Gastroesophageal sphincter (tissue), 3 donors: ENCODE results near the gene PRUNE2.

ENCODE experiments used
- EP300 ChIP-seq: sonication (generic); formaldehyde crosslinking; IDR thresholded peaks from one replicate; pipeline ENCODE4 v1.6.1; 2017; ENCODE audit warnings: antibody characterized with exemption, mild to moderate bottlenecking
- POLR2A ChIP-seq, 2 donors: fragments of 450-650 bp; IDR thresholded peaks; one replicate each; pipeline ENCODE4 v1.6.1; 2017; ENCODE audit warnings: antibody characterized with exemption in 2 of 2, mild to moderate bottlenecking in 2 of 2, moderate library complexity in 1 of 2
- POLR2AphosphoS5 ChIP-seq: sonication (generic); formaldehyde crosslinking; IDR thresholded peaks from one replicate; pipeline ENCODE4 v1.6.1; 2017; ENCODE audit warnings: antibody characterized with exemption
- TF ChIP-seq, protein P1 (sequence below), 4 experiments: fragments of 200-600 bp in 2 of 4; fragments of 450-650 bp in 2 of 4; sonication (generic) in 1 of 4; IDR thresholded peaks; one replicate each; pipeline ENCODE4 v1.5.1; 2017 to 2019; ENCODE audit warnings: antibody characterized with exemption in 4 of 4, mild to moderate bottlenecking in 2 of 4, moderate library complexity in 2 of 4

GRCh38 chr9:76620996-76621395 is 284.9 kb downstream of the PRUNE2 start:
- TF ChIP-seq, protein P1, sequence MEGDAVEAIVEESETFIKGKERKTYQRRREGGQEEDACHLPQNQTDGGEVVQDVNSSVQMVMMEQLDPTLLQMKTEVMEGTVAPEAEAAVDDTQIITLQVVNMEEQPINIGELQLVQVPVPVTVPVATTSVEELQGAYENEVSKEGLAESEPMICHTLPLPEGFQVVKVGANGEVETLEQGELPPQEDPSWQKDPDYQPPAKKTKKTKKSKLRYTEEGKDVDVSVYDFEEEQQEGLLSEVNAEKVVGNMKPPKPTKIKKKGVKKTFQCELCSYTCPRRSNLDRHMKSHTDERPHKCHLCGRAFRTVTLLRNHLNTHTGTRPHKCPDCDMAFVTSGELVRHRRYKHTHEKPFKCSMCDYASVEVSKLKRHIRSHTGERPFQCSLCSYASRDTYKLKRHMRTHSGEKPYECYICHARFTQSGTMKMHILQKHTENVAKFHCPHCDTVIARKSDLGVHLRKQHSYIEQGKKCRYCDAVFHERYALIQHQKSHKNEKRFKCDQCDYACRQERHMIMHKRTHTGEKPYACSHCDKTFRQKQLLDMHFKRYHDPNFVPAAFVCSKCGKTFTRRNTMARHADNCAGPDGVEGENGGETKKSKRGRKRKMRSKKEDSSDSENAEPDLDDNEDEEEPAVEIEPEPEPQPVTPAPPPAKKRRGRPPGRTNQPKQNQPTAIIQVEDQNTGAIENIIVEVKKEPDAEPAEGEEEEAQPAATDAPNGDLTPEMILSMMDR (IDR thresholded peaks at IDR 0.05): no peak
- TF ChIP-seq EP300 (no peak), POLR2AphosphoS5 (no peak), POLR2A (IDR thresholded peaks at IDR 0.05) (no peak)
